Mammary epithelial cell (primary cell): Measurements from ENCODE around the gene SEC14L2.

ENCODE experiments used
- CTCF ChIP-seq, 2 donors: IDR thresholded peaks in 1 of 2; conservative IDR thresholded peaks in 1 of 2; 2 replicates each; pipeline ENCODE4 v1.5.1; 2011 to 2012; ENCODE audit warnings: inconsistent platforms in 2 of 2, low read length in 2 of 2, mild to moderate bottlenecking in 2 of 2, control low read depth in 1 of 2, low read depth in 1 of 2; ENCODE audit not compliant: insufficient read depth in 1 of 2; ENCODE audit errors: extremely low read depth in 1 of 2
- EZH2 ChIP-seq: IDR thresholded peaks from 2 replicates; pipeline ENCODE4 v1.6.1; 2012; ENCODE audit warnings: low read length, inconsistent platforms, borderline replicate concordance

GRCh38 chr22:30398685-30399680 is 2.2 kb downstream of the SEC14L2 start:
- TF ChIP-seq CTCF (conservative IDR thresholded peaks at IDR 0.05 in 1 of 2, IDR thresholded peaks at IDR 0.05 in 1 of 2; ENCODE audit: extremely low read depth in 1 of 2, insufficient read depth in 1 of 2, low read depth in 1 of 2, low read length in 2 of 2) = no peak
- TF ChIP-seq EZH2 = no peak
